Measurements from ENCODE around the gene PHACTR1.

GRCh38 chr6:13338038-13338437, 621.5 kb downstream of the PHACTR1 start:
- TF ChIP-seq CTCF (conservative IDR thresholded peaks at IDR 0.05 in 1 of 2, IDR thresholded peaks at IDR 0.05 in 1 of 2; ENCODE audit: extremely low read depth in 1 of 2, insufficient read depth in 1 of 2, low read depth in 1 of 2, low read length in 2 of 2) = no peak
- no peak for TF ChIP-seq EZH2 (IDR thresholded peaks at IDR 0.05; ENCODE audit: borderline replicate concordance, low read length)
